Panc1 (cell line): Measurements from ENCODE around the gene AGBL5.

ENCODE experiments used
- POLR2AphosphoS5 ChIP-seq: IDR thresholded peaks from 2 replicates; pipeline ENCODE4 v1.6.1; 2012; ENCODE audit warnings: mild to moderate bottlenecking, low read depth, low read length, moderate library complexity
- SIN3A ChIP-seq: IDR thresholded peaks from 2 replicates; pipeline ENCODE4 v1.6.1; 2012; ENCODE audit warnings: low read depth, mild to moderate bottlenecking, low read length, moderate library complexity, borderline replicate concordance; ENCODE audit not compliant: insufficient read depth
- TCF7L2 ChIP-seq: IDR thresholded peaks from 2 replicates; pipeline ENCODE4 v1.6.1; 2011; ENCODE audit warnings: mild to moderate bottlenecking, low read depth, low read length, inconsistent platforms
- TF ChIP-seq, protein P1 (sequence below): fragments of 450-650 bp; IDR thresholded peaks from 2 replicates; pipeline ENCODE4 v1.5.1; 2017; ENCODE audit warnings: mild to moderate bottlenecking
- TF ChIP-seq, protein P2 (sequence below), 2 experiments: IDR thresholded peaks; 2 replicates each; pipeline ENCODE4 v1.6.1; 2011 to 2012; ENCODE audit warnings: low read depth in 2 of 2, control low read depth in 1 of 2, low read length in 1 of 2, mild to moderate bottlenecking in 1 of 2, moderate library complexity in 1 of 2; ENCODE audit not compliant: insufficient read depth in 1 of 2

DNA sequence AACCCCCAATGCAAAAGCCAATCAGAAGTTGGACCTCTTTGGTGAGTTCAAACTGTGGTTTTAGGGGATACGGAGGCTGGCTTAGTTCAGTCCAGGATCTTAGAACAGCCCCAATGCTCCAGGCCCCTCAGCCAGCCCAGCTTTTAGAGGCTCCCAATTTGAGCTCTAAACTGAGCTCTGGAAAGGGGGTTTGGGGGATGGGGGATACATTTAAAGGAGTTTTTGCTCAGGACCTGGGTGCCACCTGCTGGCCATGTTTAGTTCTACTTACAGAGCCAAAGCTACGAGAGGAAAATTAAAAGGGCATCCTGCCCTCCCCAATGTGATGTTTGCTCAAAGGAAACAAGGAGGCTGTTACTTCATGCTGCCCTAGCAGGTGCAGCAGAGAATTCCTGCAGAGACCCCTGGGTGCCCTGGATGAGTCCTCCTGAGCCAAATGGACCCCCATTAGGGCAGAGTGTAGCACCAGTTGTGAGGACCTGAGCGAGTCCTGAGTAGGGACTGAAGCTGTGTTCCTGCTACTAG lies 34.6 kb upstream of the AGBL5 start:
- TF ChIP-seq, protein P1, sequence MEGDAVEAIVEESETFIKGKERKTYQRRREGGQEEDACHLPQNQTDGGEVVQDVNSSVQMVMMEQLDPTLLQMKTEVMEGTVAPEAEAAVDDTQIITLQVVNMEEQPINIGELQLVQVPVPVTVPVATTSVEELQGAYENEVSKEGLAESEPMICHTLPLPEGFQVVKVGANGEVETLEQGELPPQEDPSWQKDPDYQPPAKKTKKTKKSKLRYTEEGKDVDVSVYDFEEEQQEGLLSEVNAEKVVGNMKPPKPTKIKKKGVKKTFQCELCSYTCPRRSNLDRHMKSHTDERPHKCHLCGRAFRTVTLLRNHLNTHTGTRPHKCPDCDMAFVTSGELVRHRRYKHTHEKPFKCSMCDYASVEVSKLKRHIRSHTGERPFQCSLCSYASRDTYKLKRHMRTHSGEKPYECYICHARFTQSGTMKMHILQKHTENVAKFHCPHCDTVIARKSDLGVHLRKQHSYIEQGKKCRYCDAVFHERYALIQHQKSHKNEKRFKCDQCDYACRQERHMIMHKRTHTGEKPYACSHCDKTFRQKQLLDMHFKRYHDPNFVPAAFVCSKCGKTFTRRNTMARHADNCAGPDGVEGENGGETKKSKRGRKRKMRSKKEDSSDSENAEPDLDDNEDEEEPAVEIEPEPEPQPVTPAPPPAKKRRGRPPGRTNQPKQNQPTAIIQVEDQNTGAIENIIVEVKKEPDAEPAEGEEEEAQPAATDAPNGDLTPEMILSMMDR, result peak; percentile 85
- no peak for TF ChIP-seq POLR2AphosphoS5
- TF ChIP-seq, protein P2, sequence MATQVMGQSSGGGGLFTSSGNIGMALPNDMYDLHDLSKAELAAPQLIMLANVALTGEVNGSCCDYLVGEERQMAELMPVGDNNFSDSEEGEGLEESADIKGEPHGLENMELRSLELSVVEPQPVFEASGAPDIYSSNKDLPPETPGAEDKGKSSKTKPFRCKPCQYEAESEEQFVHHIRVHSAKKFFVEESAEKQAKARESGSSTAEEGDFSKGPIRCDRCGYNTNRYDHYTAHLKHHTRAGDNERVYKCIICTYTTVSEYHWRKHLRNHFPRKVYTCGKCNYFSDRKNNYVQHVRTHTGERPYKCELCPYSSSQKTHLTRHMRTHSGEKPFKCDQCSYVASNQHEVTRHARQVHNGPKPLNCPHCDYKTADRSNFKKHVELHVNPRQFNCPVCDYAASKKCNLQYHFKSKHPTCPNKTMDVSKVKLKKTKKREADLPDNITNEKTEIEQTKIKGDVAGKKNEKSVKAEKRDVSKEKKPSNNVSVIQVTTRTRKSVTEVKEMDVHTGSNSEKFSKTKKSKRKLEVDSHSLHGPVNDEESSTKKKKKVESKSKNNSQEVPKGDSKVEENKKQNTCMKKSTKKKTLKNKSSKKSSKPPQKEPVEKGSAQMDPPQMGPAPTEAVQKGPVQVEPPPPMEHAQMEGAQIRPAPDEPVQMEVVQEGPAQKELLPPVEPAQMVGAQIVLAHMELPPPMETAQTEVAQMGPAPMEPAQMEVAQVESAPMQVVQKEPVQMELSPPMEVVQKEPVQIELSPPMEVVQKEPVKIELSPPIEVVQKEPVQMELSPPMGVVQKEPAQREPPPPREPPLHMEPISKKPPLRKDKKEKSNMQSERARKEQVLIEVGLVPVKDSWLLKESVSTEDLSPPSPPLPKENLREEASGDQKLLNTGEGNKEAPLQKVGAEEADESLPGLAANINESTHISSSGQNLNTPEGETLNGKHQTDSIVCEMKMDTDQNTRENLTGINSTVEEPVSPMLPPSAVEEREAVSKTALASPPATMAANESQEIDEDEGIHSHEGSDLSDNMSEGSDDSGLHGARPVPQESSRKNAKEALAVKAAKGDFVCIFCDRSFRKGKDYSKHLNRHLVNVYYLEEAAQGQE (IDR thresholded peaks at IDR 0.05; ENCODE audit: insufficient read depth in 1 of 2, low read depth in 2 of 2, low read length in 1 of 2), result no peak
- no peak for TF ChIP-seq TCF7L2
- TF ChIP-seq SIN3A, result no peak
